Chondrocyte (in vitro differentiated cells): ENCODE results near the gene TSPAN8. TPM values are rescaled to one million over a fixed set of nuclear protein-coding genes. Genes with fewer than 3 reads are reported as not detected.
"Not testable (repeated sequence)": the region's sequence is repeated elsewhere in the genome, so short reads cannot be mapped to it uniquely, and the experiment has no call there.

Experiments used
- DNase-seq: peaks from one replicate; pipeline ENCODE4 v3.0.0; 2021; ENCODE audit warnings: mixed read lengths, low spot score
- H3K27ac Mint-ChIP-seq: one replicate; pipeline ENCODE4 v1.8.0; 2021; ENCODE audit warnings: mild to moderate bottlenecking, moderate library complexity, mixed read lengths; ENCODE audit not compliant: unreplicated experiment
- H3K27me3 Mint-ChIP-seq: 2 replicates; pipeline ENCODE4 v1.8.0; 2021; ENCODE audit warnings: low read depth, mixed read lengths
- H3K36me3 Mint-ChIP-seq: 2 replicates; pipeline ENCODE4 v1.8.0; 2021; ENCODE audit warnings: low read depth, mixed read lengths
- H3K4me1 Mint-ChIP-seq: 2 replicates; pipeline ENCODE4 v1.8.0; 2021; ENCODE audit warnings: low read depth, mild to moderate bottlenecking, mixed read lengths
- H3K4me3 Mint-ChIP-seq: one replicate; pipeline ENCODE4 v1.8.0; 2021; ENCODE audit warnings: mild to moderate bottlenecking, moderate library complexity, mixed read lengths; ENCODE audit not compliant: unreplicated experiment
- H3K9me3 Mint-ChIP-seq: 2 replicates; pipeline ENCODE4 v1.8.0; 2021; ENCODE audit warnings: low read depth, mixed read lengths
- total RNA-seq: library from RNA; stranded (reverse); gene quantifications from 3 replicates; pipeline ENCODE4 v1.2.1, GENCODE V29; 2021
- TF ChIP-seq, protein P1 (sequence below): fragments of 200-600 bp; sonication (generic); IDR thresholded peaks from 2 replicates; pipeline ENCODE4 v1.5.0; 2021; ENCODE audit warnings: antibody characterized with exemption, mild to moderate bottlenecking, moderate library complexity

TSPAN8 gene
- total RNA-seq, 1 donor from 2014 or later, result 0.22 TPM

DNA sequence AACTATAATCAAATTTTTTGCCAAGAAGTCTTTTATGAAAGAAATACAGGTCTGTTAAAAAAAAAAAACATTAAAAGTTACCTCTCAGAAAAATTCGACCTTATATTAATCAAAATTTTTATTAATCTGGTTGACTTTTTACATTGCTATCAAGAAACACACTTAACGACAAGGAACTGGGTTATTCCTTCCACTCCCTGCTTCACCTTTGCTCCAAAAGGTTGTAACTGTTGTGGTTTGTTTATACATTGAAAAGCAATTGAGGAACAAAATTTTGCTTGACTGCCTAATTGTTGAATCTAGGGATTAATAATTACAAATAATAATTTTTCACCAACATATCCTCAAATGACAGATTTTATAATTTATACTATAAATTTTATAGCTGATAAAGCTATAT is 28.4 kb downstream of the TSPAN8 start:
- H3K36me3 Mint-ChIP-seq, result no peaks in the 10 kb centered on the region
- no peaks in the 10 kb centered on the region for H3K9me3 Mint-ChIP-seq
- no peak overlapping the region for H3K4me3 Mint-ChIP-seq
- no peak for DNase-seq
- TF ChIP-seq, protein P1, sequence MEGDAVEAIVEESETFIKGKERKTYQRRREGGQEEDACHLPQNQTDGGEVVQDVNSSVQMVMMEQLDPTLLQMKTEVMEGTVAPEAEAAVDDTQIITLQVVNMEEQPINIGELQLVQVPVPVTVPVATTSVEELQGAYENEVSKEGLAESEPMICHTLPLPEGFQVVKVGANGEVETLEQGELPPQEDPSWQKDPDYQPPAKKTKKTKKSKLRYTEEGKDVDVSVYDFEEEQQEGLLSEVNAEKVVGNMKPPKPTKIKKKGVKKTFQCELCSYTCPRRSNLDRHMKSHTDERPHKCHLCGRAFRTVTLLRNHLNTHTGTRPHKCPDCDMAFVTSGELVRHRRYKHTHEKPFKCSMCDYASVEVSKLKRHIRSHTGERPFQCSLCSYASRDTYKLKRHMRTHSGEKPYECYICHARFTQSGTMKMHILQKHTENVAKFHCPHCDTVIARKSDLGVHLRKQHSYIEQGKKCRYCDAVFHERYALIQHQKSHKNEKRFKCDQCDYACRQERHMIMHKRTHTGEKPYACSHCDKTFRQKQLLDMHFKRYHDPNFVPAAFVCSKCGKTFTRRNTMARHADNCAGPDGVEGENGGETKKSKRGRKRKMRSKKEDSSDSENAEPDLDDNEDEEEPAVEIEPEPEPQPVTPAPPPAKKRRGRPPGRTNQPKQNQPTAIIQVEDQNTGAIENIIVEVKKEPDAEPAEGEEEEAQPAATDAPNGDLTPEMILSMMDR, result no peak
- H3K27me3 Mint-ChIP-seq, result peaks cover 6% of the 10 kb centered on the region
- peaks cover 12% of the 10 kb centered on the region for H3K4me1 Mint-ChIP-seq
- H3K27ac Mint-ChIP-seq, result no peak overlapping the region

GRCh38 chr12:71128191-71128788 is 29.5 kb downstream of the TSPAN8 start:
- no peaks in the 10 kb centered on the region for H3K36me3 Mint-ChIP-seq
- H3K4me3 Mint-ChIP-seq, result no peak overlapping the region
- H3K27ac Mint-ChIP-seq, result no peak overlapping the region
- H3K4me1 Mint-ChIP-seq, result peaks cover 12% of the 10 kb centered on the region
- no peak for DNase-seq
- no peaks in the 10 kb centered on the region for H3K9me3 Mint-ChIP-seq
- TF ChIP-seq, protein P1, result no peak
- peaks cover 2% of the 10 kb centered on the region for H3K27me3 Mint-ChIP-seq

DNA sequence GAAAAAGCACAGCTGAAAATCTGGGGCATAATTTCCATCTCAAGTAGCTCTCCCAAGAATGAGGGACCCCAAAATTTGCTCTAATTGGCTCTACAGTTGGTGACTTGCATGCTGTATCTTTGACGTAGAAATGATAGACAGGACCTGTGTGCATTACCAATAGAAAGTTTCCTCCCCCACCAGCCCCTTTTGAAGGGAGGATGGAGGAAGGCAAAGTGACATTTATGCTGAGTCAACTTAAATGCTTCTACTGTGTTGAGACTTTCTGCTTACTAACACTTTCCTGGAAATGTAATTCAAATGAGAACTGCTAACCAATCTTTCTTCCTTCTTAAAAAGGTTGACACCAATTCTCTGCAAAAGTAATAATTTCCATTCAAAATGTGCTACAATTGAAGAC is 31.9 kb downstream of the TSPAN8 start:
- no peak overlapping the region for H3K27ac Mint-ChIP-seq
- H3K36me3 Mint-ChIP-seq, result no peaks in the 10 kb centered on the region
- H3K4me3 Mint-ChIP-seq, result no peak overlapping the region
- no peaks in the 10 kb centered on the region for H3K27me3 Mint-ChIP-seq
- H3K4me1 Mint-ChIP-seq, result peaks cover 12% of the 10 kb centered on the region
- H3K9me3 Mint-ChIP-seq, result no peaks in the 10 kb centered on the region
- TF ChIP-seq, protein P1, result no peak
- DNase-seq, result no peak

- TF ChIP-seq, protein P1, result peak; percentile 34
- H3K27me3 Mint-ChIP-seq, result no peaks in the 10 kb centered on the region
- H3K4me1 Mint-ChIP-seq, result peaks cover 9% of the 10 kb centered on the region
- DNase-seq, result no peak
- no peaks in the 10 kb centered on the region for H3K9me3 Mint-ChIP-seq
- no peak overlapping the region for H3K27ac Mint-ChIP-seq
- no peak overlapping the region for H3K4me3 Mint-ChIP-seq
- H3K36me3 Mint-ChIP-seq, result no peaks in the 10 kb centered on the region
These were observed 32.3 kb downstream of the TSPAN8 start for GRCh38 chr12:71125515-71125914.

- Mint-ChIP-seq H3K36me3 (no peaks in the 10 kb centered on the region), H3K9me3 (no peaks in the 10 kb centered on the region), H3K4me1 (peaks cover 9% of the 10 kb centered on the region), H3K27me3 (no peaks in the 10 kb centered on the region), H3K27ac (no peak overlapping the region), H3K4me3 (no peak overlapping the region)
- DNase-seq, result no peak
- TF ChIP-seq, protein P1, result no peak
These were observed 32.9 kb downstream of the TSPAN8 start for GRCh38 chr12:71124835-71125460.

- not testable (repeated sequence) for H3K4me1 Mint-ChIP-seq, H3K36me3 Mint-ChIP-seq, H3K4me3 Mint-ChIP-seq, H3K27me3 Mint-ChIP-seq, H3K27ac Mint-ChIP-seq, DNase-seq
- H3K9me3 Mint-ChIP-seq, result peaks cover 13% of the 10 kb centered on the region
These were observed 44.7 kb downstream of the TSPAN8 start for GRCh38 chr12:71113148-71113547.
